NT2/D1 (cell line): Measurements from ENCODE around the gene NSF.

Experiments
- SUZ12 ChIP-seq: IDR thresholded peaks from 2 replicates; pipeline ENCODE4 v1.6.1; 2011; ENCODE audit not compliant: insufficient read length, insufficient read depth; ENCODE audit errors: extremely low read depth
- YY1 ChIP-seq: IDR thresholded peaks from 2 replicates; pipeline ENCODE4 v1.6.1; 2011; ENCODE audit not compliant: insufficient read length, insufficient read depth
- ZNF274 ChIP-seq: IDR thresholded peaks from 2 replicates; pipeline ENCODE4 v1.6.1; 2011; ENCODE audit warnings: mild to moderate bottlenecking, low read depth, low read length

DNA sequence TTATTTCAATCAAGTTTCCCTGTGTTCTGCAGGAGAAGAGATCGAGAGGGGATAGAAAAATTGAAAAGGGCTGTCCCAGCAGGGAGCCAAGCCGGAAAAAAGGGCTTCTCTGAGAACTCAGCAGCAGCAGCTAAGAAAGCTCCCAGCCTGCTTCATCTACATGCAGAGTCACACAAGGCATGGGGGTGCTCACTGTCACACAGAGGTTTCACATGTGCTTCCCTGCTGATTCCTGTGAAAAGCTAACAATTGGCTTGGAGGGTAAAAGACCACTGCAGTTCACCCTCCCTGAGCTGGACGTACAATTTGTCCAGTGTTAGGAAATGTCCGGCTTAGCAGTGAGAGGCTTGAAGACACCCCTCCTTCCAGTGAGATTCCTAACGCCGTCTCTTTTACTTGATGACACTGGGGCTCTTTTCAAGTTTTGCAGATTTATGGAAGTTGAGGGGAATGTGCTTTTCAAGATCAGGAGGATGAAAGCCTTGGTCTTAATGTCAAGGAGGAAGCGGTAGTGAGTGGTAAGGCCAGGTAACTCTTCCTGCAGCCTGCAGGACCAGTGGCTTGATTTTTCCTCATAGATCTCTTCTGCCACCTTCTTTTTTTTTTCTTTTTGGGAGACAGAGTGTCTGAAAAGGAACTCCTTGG, 142.4 kb downstream of the NSF start:
- TF ChIP-seq ZNF274 (no peak), YY1 (no peak), SUZ12 (no peak)
